ENCODE results near the gene SPRING1.

DNA sequence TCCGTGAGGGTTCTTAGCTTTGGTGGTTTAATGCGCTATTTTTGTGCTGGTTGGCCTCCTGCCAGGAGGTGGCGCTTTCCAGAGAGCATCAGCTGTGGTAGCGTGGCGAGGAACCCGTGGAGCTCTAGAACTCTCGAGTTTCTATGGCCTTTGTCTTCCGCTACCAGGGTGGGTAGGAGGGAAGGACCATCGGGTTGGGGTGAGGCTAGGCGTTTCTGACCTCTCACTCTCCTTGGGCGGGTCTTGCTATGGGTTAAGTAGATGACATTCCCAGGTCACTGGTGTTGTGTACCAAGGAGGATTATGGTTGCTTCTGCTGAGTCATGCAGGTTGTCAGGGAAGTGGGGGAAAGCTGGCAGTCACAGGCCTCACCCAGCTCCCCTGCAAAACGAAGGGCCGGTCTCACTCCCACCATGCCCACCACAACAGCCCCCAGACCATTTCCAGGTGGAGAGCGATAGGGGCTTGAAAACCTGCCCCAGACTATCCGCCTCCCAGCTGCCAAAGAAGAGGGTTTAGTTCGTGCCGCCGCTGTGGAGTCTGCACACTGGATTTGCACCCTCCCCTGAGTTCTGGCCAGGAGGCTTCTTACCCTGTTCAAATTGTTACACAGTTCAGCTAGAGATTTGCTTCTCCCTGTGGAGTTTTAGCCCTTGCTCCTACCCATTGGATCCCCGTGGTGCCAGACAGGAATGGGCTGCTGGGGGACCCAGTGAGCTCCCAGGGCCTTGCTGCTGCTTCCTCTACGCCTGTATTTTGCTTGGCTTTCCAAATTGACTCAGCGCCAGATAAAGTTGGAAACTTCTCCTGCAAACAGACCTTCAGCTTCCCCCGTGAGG lies 22.1 kb upstream of the SPRING1 start:
- TF ChIP-seq POLR2AphosphoS5 (IDR thresholded peaks at IDR 0.05; ENCODE audit: low read depth, low read length) (no peak), TAF1 (IDR thresholded peaks at IDR 0.05; ENCODE audit: borderline replicate concordance, low read depth, low read length) (no peak), POLR2A (IDR thresholded peaks at IDR 0.05; ENCODE audit: low read depth, low read length) (no peak)

Data from GM12892 (cell line).